H9 (cell line): ENCODE data around the gene THSD7B. TPM values are rescaled to one million over a fixed set of nuclear protein-coding genes. Genes with fewer than 3 reads are reported as not detected.

ENCODE experiments used
- DNase-seq: peaks from one replicate; pipeline ENCODE4 v3.0.0-alpha.2; 2017
- H2AFZ ChIP-seq: one replicate; pipeline ENCODE4 v1.6.1; 2013; ENCODE audit warnings: mild to moderate bottlenecking, low read length, control low read depth, moderate library complexity
- H2AK5ac ChIP-seq: 2 replicates; pipeline ENCODE4 v1.6.1; 2013; ENCODE audit warnings: low read length, control low read depth, mixed read lengths; ENCODE audit not compliant: insufficient read length
- H2BK120ac ChIP-seq: one replicate; pipeline ENCODE4 v1.6.1; 2013; ENCODE audit warnings: low read depth, mild to moderate bottlenecking, low read length, control low read depth, inconsistent platforms; ENCODE audit not compliant: poor library complexity, severe bottlenecking
- H2BK12ac ChIP-seq: 2 replicates; pipeline ENCODE4 v1.6.1; 2013; ENCODE audit warnings: low read length, control low read depth, mixed read lengths, low read depth; ENCODE audit not compliant: insufficient read length
- H2BK15ac ChIP-seq: 2 replicates; pipeline ENCODE4 v1.6.1; 2013; ENCODE audit warnings: low read depth, low read length, control low read depth
- H2BK20ac ChIP-seq: one replicate; pipeline ENCODE4 v1.6.1; 2013; ENCODE audit warnings: low read depth, mild to moderate bottlenecking, low read length, control low read depth, inconsistent platforms; ENCODE audit not compliant: poor library complexity, severe bottlenecking
- H2BK5ac ChIP-seq: 2 replicates; pipeline ENCODE4 v1.6.1; 2013; ENCODE audit warnings: low read length, control low read depth, mixed read lengths; ENCODE audit not compliant: insufficient read length
- H3K14ac ChIP-seq: 2 replicates; pipeline ENCODE4 v1.6.1; 2013; ENCODE audit warnings: low read length, control low read depth; ENCODE audit not compliant: insufficient read depth
- H3K18ac ChIP-seq: 2 replicates; pipeline ENCODE4 v1.6.1; 2013; ENCODE audit warnings: low read depth, mild to moderate bottlenecking, mixed read lengths, low read length, control low read depth; ENCODE audit not compliant: insufficient read length
- H3K23ac ChIP-seq: 2 replicates; pipeline ENCODE4 v1.6.1; 2013; ENCODE audit warnings: low read length, control low read depth, mixed read lengths, low read depth; ENCODE audit not compliant: insufficient read length
- H3K23me2 ChIP-seq: 2 replicates; pipeline ENCODE4 v1.6.1; 2013; ENCODE audit warnings: low read depth, mild to moderate bottlenecking, mixed read lengths, low read length, control low read depth; ENCODE audit not compliant: insufficient read length, poor library complexity, severe bottlenecking
- H3K27ac ChIP-seq: 2 replicates; pipeline ENCODE4 v1.5.1; 2013; ENCODE audit warnings: low read length, control low read depth, mixed read lengths, low read depth; ENCODE audit not compliant: insufficient read length
- H3K27me3 ChIP-seq: 2 replicates; pipeline ENCODE4 v1.6.1; 2013; ENCODE audit warnings: low read length, control low read depth, inconsistent platforms; ENCODE audit not compliant: insufficient read depth
- H3K4ac ChIP-seq: 2 replicates; pipeline ENCODE4 v1.6.1; 2013; ENCODE audit warnings: low read depth, mild to moderate bottlenecking, control low read depth, inconsistent platforms, low read length, moderate library complexity
- H3K4me1 ChIP-seq: 2 replicates; pipeline ENCODE4 v1.6.1; 2013; ENCODE audit warnings: low read length, control low read depth, inconsistent platforms; ENCODE audit not compliant: insufficient read depth
- H3K4me2 ChIP-seq: 2 replicates; pipeline ENCODE4 v1.6.1; 2013; ENCODE audit warnings: low read length, control low read depth, mixed read lengths; ENCODE audit not compliant: insufficient read length, insufficient read depth
- H3K56ac ChIP-seq: 2 replicates; pipeline ENCODE4 v1.6.1; 2013; ENCODE audit warnings: low read depth, mild to moderate bottlenecking, mixed read lengths, low read length, control low read depth; ENCODE audit not compliant: insufficient read length
- H3K79me1 ChIP-seq: 2 replicates; pipeline ENCODE4 v1.6.1; 2013; ENCODE audit warnings: low read depth, mild to moderate bottlenecking, moderate library complexity, low read length, control low read depth, inconsistent platforms; ENCODE audit not compliant: insufficient read depth, poor library complexity, severe bottlenecking
- H3K79me2 ChIP-seq: 2 replicates; pipeline ENCODE4 v1.6.1; 2013; ENCODE audit warnings: low read length, control low read depth, inconsistent platforms; ENCODE audit not compliant: insufficient read depth
- H3K9ac ChIP-seq: 2 replicates; pipeline ENCODE4 v1.6.1; 2013; ENCODE audit warnings: low read length, control low read depth, mixed read lengths; ENCODE audit not compliant: insufficient read length; ENCODE audit errors: extremely low read depth
- H3K9me3 ChIP-seq: one replicate; pipeline ENCODE4 v1.6.1; 2013; ENCODE audit warnings: low read depth, low read length, inconsistent platforms; ENCODE audit not compliant: control insufficient read depth
- H3T11ph ChIP-seq: one replicate; pipeline ENCODE4 v1.6.1; 2013; ENCODE audit warnings: mild to moderate bottlenecking, low read length, control low read depth, inconsistent platforms
- H4K20me1 ChIP-seq: one replicate; pipeline ENCODE4 v1.6.1; 2013; ENCODE audit not compliant: control insufficient read depth, insufficient read length, insufficient read depth
- H4K5ac ChIP-seq: 2 replicates; pipeline ENCODE4 v1.6.1; 2013; ENCODE audit warnings: low read depth, mild to moderate bottlenecking, mixed read lengths, low read length, control low read depth; ENCODE audit not compliant: insufficient read length
- H4K8ac ChIP-seq: replicated peaks from 2 replicates; pipeline ENCODE4 v1.6.1; 2013; ENCODE audit warnings: low read length, control low read depth, mixed read lengths, low read depth; ENCODE audit not compliant: insufficient read length
- H4K91ac ChIP-seq: 2 replicates; pipeline ENCODE4 v1.6.1; 2013; ENCODE audit warnings: low read depth, mild to moderate bottlenecking, moderate library complexity, mixed read lengths, low read length, control low read depth; ENCODE audit not compliant: insufficient read length
- H3K27ac Mint-ChIP-seq, 3 experiments: 2 replicates in 2 of 3; 3 replicates in 1 of 3; pipeline ENCODE4 v1.8.0; 2020 to 2021; ENCODE audit warnings: mixed read lengths in 3 of 3, mild to moderate bottlenecking in 1 of 3, moderate library complexity in 1 of 3
- H3K27me3 Mint-ChIP-seq: 2 replicates; pipeline ENCODE4 v1.8.0; 2021; ENCODE audit warnings: low read depth, mild to moderate bottlenecking, moderate library complexity, mixed read lengths
- H3K36me3 Mint-ChIP-seq, 3 experiments: 2 replicates in 2 of 3; 3 replicates in 1 of 3; pipeline ENCODE4 v1.8.0; 2020 to 2021; ENCODE audit warnings: low read depth in 3 of 3, mixed read lengths in 3 of 3; ENCODE audit not compliant: insufficient read depth in 1 of 3
- H3K4me1 Mint-ChIP-seq, 2 experiments: 2 replicates each; pipeline ENCODE4 v1.8.0; 2020; ENCODE audit warnings: mixed read lengths in 2 of 2
- H3K4me3 Mint-ChIP-seq, 2 experiments: 2 replicates in 1 of 2; 3 replicates in 1 of 2; pipeline ENCODE4 v1.8.0; 2020 to 2021; ENCODE audit warnings: mild to moderate bottlenecking in 2 of 2, mixed read lengths in 2 of 2, moderate library complexity in 1 of 2
- H3K9me3 Mint-ChIP-seq, 2 experiments: 2 replicates in 1 of 2; 3 replicates in 1 of 2; pipeline ENCODE4 v1.8.0; 2020; ENCODE audit warnings: mild to moderate bottlenecking in 2 of 2, mixed read lengths in 2 of 2, moderate library complexity in 1 of 2
- CTCF ChIP-seq: fragments of 200-600 bp; sonication (generic); conservative IDR thresholded peaks from 3 replicates; pipeline ENCODE4 v1.8.0; 2021; ENCODE audit warnings: antibody characterized with exemption, mild to moderate bottlenecking
- WGBS: extraction: QIAGEN DNeasy Blood & Tissue Kit; methylation state at CpG from one replicate; pipeline ENCODE4 v1.1.7; 2013; ENCODE audit warnings: missing lambda C conversion rate, low lambda C conversion rate, mixed read lengths; ENCODE audit not compliant: insufficient read length; ENCODE audit errors: extremely low coverage; 5-methylcytosine and 5-hydroxymethylcytosine counted together
- total RNA-seq: library from RNA; stranded (reverse); gene quantifications from 2 replicates; pipeline ENCODE4 v1.2.1, GENCODE V29; 2021

Gene THSD7B
- total RNA-seq, 1 experiment from 2014 or later, result 0.85 TPM

- WGBS, result no CpG with 5 or more reads among the region's 3 CpGs
These were observed 326.4 kb downstream of the THSD7B start for GRCh38 chr2:137091704-137092103.

More at GRCh38 chr2:137091704-137092103, 326.4 kb downstream of the THSD7B start:
- Histone ChIP-seq H3K23ac (no peak overlapping the region), H2BK120ac (no peak overlapping the region), H2BK5ac (no peak overlapping the region), H2AFZ (no peak overlapping the region), H2BK15ac (no peak overlapping the region), H3K79me2 (no peaks in the 10 kb centered on the region), H3K9ac (no peak overlapping the region), H3K4me2 (no peak overlapping the region), H4K5ac (no peak overlapping the region), H3K27me3 (no peaks in the 10 kb centered on the region), H2AK5ac (no peak overlapping the region), H2BK12ac (no peak overlapping the region), H3K9me3 (no peaks in the 10 kb centered on the region), H3K18ac (no peak overlapping the region), H4K8ac (no peak overlapping the region), H3K56ac (no peak overlapping the region), H3K79me1 (no peaks in the 10 kb centered on the region), H3T11ph (no peak overlapping the region), H3K4ac (no peak overlapping the region), H4K20me1 (no peaks in the 10 kb centered on the region), H4K91ac (no peak overlapping the region), H3K27ac (no peak overlapping the region), H3K4me1 (no peaks in the 10 kb centered on the region; the same call in 1 of the 2 replicates), H3K23me2 (no peaks in the 10 kb centered on the region), H2BK20ac (no peak overlapping the region), H3K14ac (no peak overlapping the region)
- Mint-ChIP-seq H3K36me3 (no peaks in the 10 kb centered on the region), H3K4me1 (peaks cover 8 to 9% of the 10 kb centered on the region in 2 experiments; a peak in 3 of 4 replicates), H3K4me3 (no peak overlapping the region), H3K27ac (no peak overlapping the region), H3K9me3 (peaks cover 0 to 3% of the 10 kb centered on the region in 2 experiments; a peak in 1 of 5 replicates), H3K27me3 (no peaks in the 10 kb centered on the region)
- DNase-seq, result no peak
- no peak for TF ChIP-seq CTCF
